Stimulated activated CD4-positive, alpha-beta T cell treated with anti-CD3 and anti-CD28 coated beads, Interleukin-15, amount 100 ng/mL, for 1 hour (primary cell): ENCODE results near the gene LAMB2.

Source experiments
- DNase-seq, 2 donors: peaks; one replicate each; pipeline ENCODE4 v3.0.0-alpha.2; 2020; ENCODE audit warnings: low read depth in 1 of 2, low spot score in 1 of 2

Gene LAMB2

GRCh38 chr3:49132437-49133225, at the start of gene LAMB2:
Gene LAMB2, minus strand, starts transcription at chr3:49133050. Its CDS starts 183 bp downstream, at chr3:49132867.
- no peak for DNase-seq

DNA sequence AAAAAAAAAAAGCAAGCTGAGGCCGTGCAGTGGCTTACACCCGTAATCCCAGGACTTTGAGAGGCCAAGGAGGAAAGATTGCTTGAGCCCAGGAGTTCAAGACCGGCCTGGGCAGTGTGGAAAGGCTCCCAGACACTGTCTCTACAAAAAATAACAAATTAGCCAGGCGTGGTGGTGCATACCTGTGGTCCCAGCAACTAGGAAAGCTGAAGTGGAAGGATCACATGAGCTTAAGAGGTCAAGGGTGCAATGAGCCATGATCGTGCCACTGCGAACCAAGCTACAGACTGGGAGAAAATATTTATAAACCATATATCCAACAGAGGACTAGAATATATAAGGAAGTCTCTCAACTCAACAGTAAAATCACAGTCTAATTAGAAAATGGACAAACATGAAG, 48.5 kb upstream of the LAMB2 start:
- DNase-seq = no peak

DNA sequence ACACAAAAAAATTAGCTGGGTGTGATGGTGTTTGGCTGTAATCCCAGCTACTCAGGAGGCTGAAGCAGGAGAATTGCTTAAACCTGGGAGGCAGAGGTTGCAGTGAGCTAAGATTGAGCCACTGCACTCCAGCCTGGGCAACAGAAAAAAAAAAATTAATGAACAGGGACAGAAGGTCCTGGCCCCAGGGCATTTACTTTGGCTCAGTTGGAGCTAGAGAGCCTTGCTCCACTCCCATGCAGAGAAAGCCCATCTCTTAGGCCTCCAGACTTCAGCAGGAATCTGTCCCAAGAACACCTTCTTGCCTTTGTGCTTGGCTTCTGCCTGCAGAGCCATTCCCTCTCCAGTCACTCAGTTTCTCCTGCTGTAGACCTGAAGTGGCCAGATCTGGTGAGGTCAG, 47.3 kb upstream of the LAMB2 start:
- DNase-seq = no peak

GRCh38 chr3:49177073-49177472, 44.2 kb upstream of the LAMB2 start:
- no peak for DNase-seq

DNA sequence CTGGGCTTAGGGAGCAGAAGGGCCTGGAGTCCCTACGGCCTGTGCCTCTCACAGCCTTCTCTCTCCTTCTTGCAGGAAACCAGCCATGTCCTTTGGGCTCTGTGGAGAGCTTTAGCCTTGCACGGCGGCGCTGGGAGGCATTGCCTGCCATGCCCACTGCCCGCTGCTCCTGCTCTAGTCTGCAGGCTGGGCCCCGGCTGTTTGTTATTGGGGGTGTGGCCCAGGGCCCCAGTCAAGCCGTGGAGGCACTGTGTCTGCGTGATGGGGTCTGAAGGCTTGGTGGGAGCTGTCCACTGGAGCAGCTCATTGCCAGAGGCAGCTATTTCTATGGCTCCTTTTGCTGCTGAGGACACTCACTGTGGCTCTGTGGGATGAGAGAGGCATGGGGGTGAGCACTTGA, 42.7 kb upstream of the LAMB2 start:
- DNase-seq = no peak

DNA sequence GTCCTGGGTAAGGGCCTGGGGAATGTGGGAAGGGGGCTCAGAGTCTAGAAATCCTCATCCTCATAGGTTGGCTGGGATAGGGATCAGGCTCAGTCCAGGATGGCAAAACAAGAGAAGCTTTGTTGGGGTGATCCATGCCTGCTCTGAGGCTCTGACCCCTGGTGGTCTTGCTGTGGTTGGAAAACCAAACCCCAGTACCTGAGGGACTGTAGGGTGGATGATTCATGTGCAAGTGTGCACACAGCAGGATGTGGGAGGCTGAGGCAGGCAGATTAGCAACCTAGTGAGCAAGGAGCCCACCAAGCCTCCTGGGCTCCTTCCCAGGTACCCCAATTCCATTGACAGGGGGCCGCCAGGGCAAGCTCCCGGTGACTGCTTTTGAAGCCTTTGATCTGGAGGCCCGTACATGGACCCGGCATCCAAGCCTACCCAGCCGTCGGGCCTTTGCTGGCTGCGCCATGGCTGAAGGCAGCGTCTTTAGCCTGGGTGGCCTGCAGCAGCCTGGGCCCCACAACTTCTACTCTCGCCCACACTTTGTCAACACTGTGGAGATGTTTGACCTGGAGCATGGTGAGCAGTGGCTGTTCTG, 41.6 kb upstream of the LAMB2 start:
- DNase-seq = no peak

- DNase-seq = no peak
Measured at GRCh38 chr3:49173792-49174170, 40.9 kb upstream of the LAMB2 start.

DNA sequence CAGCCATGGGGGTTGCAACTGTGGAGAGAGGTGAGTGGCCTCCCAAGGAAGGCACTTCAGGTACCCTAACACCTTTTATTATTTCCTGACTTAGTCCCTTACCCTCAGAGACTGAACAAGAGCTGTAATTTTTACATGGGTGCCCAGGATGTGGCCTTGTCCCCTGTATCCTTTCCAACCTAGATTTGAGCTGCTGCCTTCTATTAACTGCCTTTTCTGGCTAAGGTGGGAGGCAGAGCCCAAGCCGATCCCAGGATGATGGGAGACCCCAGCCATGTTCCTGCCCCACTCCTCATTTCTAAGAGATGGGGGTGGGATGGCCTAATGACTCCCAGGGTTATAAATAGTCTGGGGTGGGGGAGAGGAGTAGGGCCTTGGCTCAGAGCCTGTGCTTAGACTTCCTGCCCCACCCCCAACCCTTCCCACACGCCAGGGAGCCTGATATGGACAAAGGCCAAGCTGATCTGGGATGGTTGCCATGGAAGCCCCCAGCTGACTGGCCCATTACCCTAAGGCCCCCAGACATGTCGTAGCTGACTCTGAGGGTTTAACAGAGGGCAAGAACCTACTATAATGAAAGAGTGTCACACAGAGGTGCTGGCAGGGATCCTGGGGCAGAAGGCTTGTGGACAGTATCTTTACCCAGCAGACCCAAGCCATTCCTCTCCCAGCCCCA, 40.4 kb upstream of the LAMB2 start:
- no peak for DNase-seq

DNA sequence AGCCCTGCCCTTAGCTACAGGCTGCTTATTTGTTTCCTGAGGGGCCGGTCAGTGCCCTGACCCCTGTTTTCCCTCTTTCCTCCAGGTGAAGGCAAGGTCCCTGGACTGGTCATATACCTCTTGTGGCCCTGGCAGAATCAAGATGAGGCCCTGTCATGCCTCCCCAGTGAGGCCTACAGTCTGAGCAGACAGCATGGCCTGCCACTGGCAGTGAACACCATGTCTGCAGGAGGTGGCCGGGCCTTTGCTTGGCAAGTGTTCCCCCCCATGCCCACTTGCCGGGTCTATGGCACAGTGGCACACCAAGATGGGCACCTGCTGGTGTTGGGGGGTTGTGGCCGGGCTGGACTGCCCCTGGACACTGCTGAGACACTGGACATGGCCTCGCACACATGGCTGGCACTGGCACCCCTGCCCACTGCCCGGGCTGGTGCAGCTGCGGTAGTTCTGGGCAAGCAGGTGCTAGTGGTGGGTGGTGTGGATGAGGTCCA, 39.7 kb upstream of the LAMB2 start:
- DNase-seq = no peak

GRCh38 chr3:49171775-49172500, 39.1 kb upstream of the LAMB2 start:
- no peak for DNase-seq

DNA sequence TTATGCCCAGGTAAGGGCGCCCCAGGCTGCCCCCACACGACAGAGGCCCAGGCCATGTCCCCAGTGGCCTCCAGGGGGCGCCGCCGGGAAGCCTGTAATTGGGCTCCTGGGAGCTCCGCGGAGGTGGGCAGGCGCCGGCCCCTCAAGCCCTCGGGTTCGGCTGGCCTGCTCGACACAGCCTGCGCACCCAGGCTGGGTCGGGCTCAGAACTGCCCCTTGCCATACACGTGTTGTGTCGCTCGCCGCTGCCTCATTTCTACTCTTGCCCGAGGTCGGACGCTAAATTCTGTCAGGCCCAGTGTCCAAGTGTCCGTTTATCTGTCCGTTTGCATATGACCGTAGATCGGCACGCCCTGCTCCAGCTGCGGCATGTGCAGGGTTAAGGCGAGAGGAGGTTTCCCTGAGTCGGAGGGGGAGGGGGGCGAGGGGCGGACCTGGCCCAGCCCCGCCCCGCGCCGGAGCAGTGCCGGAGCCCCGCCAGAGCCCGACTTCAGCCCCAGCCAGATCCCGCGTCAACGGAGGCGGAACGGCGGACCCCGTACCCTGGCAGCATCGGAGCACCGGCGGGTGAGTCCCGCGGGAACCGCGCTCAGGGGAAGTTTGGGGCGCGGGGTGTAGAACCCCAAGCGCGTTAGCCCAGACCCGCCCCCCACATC, 38.4 kb upstream of the LAMB2 start, which contains the start of gene KLHDC8B:
Gene KLHDC8B, plus strand, starts transcription at position 480 of the 656 bp plus-strand sequence. CDS start 1,172 bp downstream, outside the sequence.
- DNase-seq = peak; percentile 58 to 77

GRCh38 chr3:49170744-49171118, 37.9 kb upstream of the LAMB2 start:
- no peak for DNase-seq

GRCh38 chr3:49166752-49167556, 34.1 kb upstream of the LAMB2 start:
- DNase-seq = no peak

DNA sequence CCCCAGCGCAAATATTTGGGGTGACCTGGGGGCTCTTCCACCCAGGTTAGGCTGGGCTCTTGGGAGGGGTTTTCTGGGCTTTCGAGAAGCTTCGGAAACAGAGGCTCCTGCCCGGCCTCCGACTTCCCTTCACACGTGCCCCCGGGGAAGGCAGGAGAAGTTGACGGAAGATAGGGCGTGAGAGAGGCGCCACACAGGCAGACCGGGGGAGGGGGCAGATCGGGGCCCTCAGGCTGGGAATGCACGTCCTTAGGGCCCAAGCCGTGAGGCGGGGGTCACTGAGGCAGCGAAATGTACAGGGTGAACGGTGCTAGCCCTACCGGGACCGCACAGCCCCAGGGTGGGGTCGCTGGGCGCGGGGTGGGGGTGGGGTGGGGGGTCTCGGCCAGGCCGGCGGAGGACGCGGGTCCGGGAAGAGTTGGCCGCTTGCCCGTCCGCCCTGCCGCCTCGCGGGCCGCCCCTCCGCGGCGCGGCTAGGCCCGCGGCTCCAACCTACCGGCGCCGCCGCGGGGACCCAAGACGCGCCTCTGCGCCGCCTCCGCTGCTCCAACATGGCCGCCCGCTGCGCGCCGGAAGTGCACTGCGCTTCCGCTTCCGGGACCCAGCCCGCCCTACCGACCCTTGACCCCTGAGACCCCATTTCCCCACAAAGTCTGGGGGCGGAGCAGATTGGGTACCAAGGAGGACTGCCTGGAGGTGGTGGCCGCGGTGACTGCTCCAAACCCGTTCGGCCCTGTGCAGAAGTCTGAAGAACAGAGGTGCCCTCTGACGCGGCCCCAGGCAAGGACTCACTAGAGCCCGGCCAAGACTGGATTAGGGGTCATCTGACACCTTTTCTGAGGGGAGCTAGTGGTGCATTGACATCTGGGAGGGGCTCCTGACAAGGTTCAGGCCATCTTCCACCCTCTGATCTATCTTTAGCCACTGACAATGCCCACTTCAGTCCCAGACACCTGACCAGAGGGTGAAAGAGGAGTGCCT, 33.2 kb upstream of the LAMB2 start, which contains the start of gene CCDC71:
Gene CCDC71, minus strand, starts transcription at position 561 of the 981 bp plus-strand sequence. CDS start 2,123 bp downstream, outside the sequence.
- DNase-seq = peak; percentile 47 to 70

- no peak for DNase-seq
Measured at GRCh38 chr3:49164983-49165720, 32.3 kb upstream of the LAMB2 start.

- DNase-seq = no peak
Measured at GRCh38 chr3:49163609-49164008, 30.8 kb upstream of the LAMB2 start.

- no peak for DNase-seq
Measured at GRCh38 chr3:49162751-49163419, 30.0 kb upstream of the LAMB2 start.
